HepG2 (cell line): ENCODE data around the gene ABHD15. TPM values are rescaled to one million over a fixed set of nuclear protein-coding genes. Genes with fewer than 3 reads are reported as not detected.

Experiments used
- ATAC-seq: fragments of 200-7000 bp; cut with Tn5 transposase; 3 replicates; pipeline ENCODE4 v1.9.1; 2020; ENCODE audit warnings: mild to moderate bottlenecking, moderate library complexity
- BruUV-seq: library from RNA; stranded (reverse); fragments of 400-500 nt; replicated peaks from 2 replicates; lab custom pipeline; 2021; lab: Mats Ljungman, UMichigan
- CTCF ChIA-PET: fragments of 300-600 bp; formaldehyde crosslinking; extraction: SDS; loops from one replicate; lab custom pipeline; 2021; ENCODE audit warnings: low total read pairs, inconsistent platforms, low intra/inter-chr PET ratio; lab: Yijun Ruan, JAX
- POLR2A ChIA-PET: fragments of 350-600 bp; sonication (Branson Sonifier 250); formaldehyde crosslinking; loops from one replicate; lab custom pipeline; 2020; ENCODE audit warnings: antibody characterized with exemption, inconsistent platforms; lab: Yijun Ruan, JAX
- DNase-seq: peaks from one replicate; pipeline ENCODE4 v3.0.0-alpha.2; 2015; ENCODE audit warnings: low spot score
- FAIRE-seq: peaks from 3 replicates; lab custom pipeline; 2011; peaks lifted over from hg19 to GRCh38; lab: Jason Lieb, UNC
- H2AFZ ChIP-seq: one replicate; pipeline ENCODE4 v1.6.1; 2011; ENCODE audit warnings: low read length, inconsistent platforms
- H3K27ac ChIP-seq: fragments of 300-600 bp; 3 replicates; pipeline ENCODE4 v1.8.0; 2011; ENCODE audit warnings: mixed run types, mild to moderate bottlenecking, mixed read lengths, low read length, inconsistent platforms; ENCODE audit not compliant: insufficient read depth; ENCODE audit errors: extremely low read length
- H3K27me3 ChIP-seq, 2 experiments: fragments of 200-600 bp in 1 of 2; 2 replicates in 1 of 2; 3 replicates in 1 of 2; pipeline versions ENCODE4 v1.6.0 to v1.8.0; 2011; ENCODE audit warnings: low read length in 2 of 2, mild to moderate bottlenecking in 2 of 2, moderate library complexity in 2 of 2, inconsistent platforms in 1 of 2; ENCODE audit not compliant: insufficient read depth in 2 of 2, control insufficient read depth in 1 of 2
- H3K36me3 ChIP-seq, 2 experiments: fragments of 200-600 bp in 1 of 2; replicated peaks in 1 of 2; 2 replicates in 1 of 2; 3 replicates in 1 of 2; pipeline versions ENCODE4 v1.5.1 to v1.8.0; 2011; ENCODE audit warnings: low read length in 2 of 2, inconsistent platforms in 1 of 2; ENCODE audit not compliant: insufficient read depth in 2 of 2, control insufficient read depth in 1 of 2
- H3K4me1 ChIP-seq: 2 replicates; pipeline ENCODE4 v1.5.1; 2012; ENCODE audit warnings: low read length, inconsistent platforms; ENCODE audit not compliant: insufficient read depth
- H3K4me2 ChIP-seq: 2 replicates; pipeline ENCODE4 v1.6.0; 2011; ENCODE audit warnings: low read depth, low read length, inconsistent platforms
- H3K4me3 ChIP-seq, 3 experiments: fragments of 200-600 bp in 1 of 3; sonication (generic), shearing (Covaris generic) in 1 of 3; replicated peaks in 1 of 3; 2 replicates each; pipeline ENCODE4 v1.5.1; 2011 to 2016; ENCODE audit warnings: low read length in 3 of 3, inconsistent platforms in 2 of 3, low read depth in 2 of 3, mild to moderate bottlenecking in 2 of 3, control low read depth in 1 of 3, mixed read lengths in 1 of 3; ENCODE audit not compliant: insufficient read depth in 1 of 3
- H3K79me2 ChIP-seq: one replicate; pipeline ENCODE4 v1.6.1; 2011; ENCODE audit warnings: low read length, inconsistent platforms; ENCODE audit not compliant: insufficient read depth
- H3K9ac ChIP-seq: 2 replicates; pipeline ENCODE4 v1.6.0; 2011; ENCODE audit warnings: mild to moderate bottlenecking, low read depth, low read length, inconsistent platforms; ENCODE audit not compliant: insufficient read depth
- H3K9me3 ChIP-seq: 2 replicates; pipeline ENCODE4 v1.5.1; 2012; ENCODE audit warnings: mild to moderate bottlenecking, low read length
- H4K20me1 ChIP-seq: 2 replicates; pipeline ENCODE4 v1.6.0; 2011; ENCODE audit warnings: inconsistent platforms, mild to moderate bottlenecking, low read length, moderate library complexity; ENCODE audit not compliant: insufficient read depth
- AHR ChIP-seq: IDR thresholded peaks from 2 replicates; pipeline ENCODE4 v1.6.1; 2018; ENCODE audit warnings: missing genetic modification reagents, missing compliant biosample characterization
- GFI1 ChIP-seq: sonication (generic); formaldehyde crosslinking; IDR thresholded peaks from 2 replicates; pipeline ENCODE4 v1.5.0; 2020; ENCODE audit warnings: missing genetic modification reagents, mild to moderate bottlenecking, borderline replicate concordance
- GZF1 ChIP-seq: sonication (generic); formaldehyde crosslinking; IDR thresholded peaks from 2 replicates; pipeline ENCODE4 v1.5.1; 2020; ENCODE audit warnings: mild to moderate bottlenecking, missing genetic modification reagents
- HNF1B ChIP-seq: sonication (generic); formaldehyde crosslinking; IDR thresholded peaks from 2 replicates; pipeline ENCODE4 v1.5.1; 2020; ENCODE audit warnings: mild to moderate bottlenecking, moderate library complexity, missing genetic modification reagents
- ISL2 ChIP-seq: sonication (generic); formaldehyde crosslinking; IDR thresholded peaks from 2 replicates; pipeline ENCODE4 v1.5.0; 2020; ENCODE audit warnings: missing genetic modification reagents
- SALL2 ChIP-seq: sonication (generic); formaldehyde crosslinking; IDR thresholded peaks from 2 replicates; pipeline ENCODE4 v1.8.1; 2023; ENCODE audit warnings: mild to moderate bottlenecking, missing genetic modification reagents, inconsistent platforms
- SMARCE1 ChIP-seq: fragments of 450-650 bp; IDR thresholded peaks from 2 replicates; pipeline ENCODE4 v1.6.1; 2017; ENCODE audit warnings: borderline replicate concordance
- ZNF138 ChIP-seq: sonication (generic); formaldehyde crosslinking; IDR thresholded peaks from 2 replicates; pipeline ENCODE4 v1.5.0; 2020; ENCODE audit warnings: mild to moderate bottlenecking, low read depth, missing genetic modification reagents
- ZNF501 ChIP-seq: sonication (generic); formaldehyde crosslinking; IDR thresholded peaks from 2 replicates; pipeline ENCODE4 v1.5.1; 2020; ENCODE audit warnings: mild to moderate bottlenecking, moderate library complexity, missing genetic modification reagents
- ZNF616 ChIP-seq: sonication (generic); formaldehyde crosslinking; IDR thresholded peaks from 2 replicates; pipeline ENCODE4 v1.5.0; 2020; ENCODE audit warnings: low read depth, mild to moderate bottlenecking, missing genetic modification reagents
- ZNF713 ChIP-seq: sonication (generic); formaldehyde crosslinking; IDR thresholded peaks from 2 replicates; pipeline ENCODE4 v1.4.0; 2020; ENCODE audit warnings: mild to moderate bottlenecking, missing genetic modification reagents
- ZNF75D ChIP-seq: sonication (generic); formaldehyde crosslinking; IDR thresholded peaks from 2 replicates; pipeline ENCODE4 v1.8.1; 2023; ENCODE audit warnings: missing genetic modification reagents, mild to moderate bottlenecking, borderline replicate concordance
- ZZZ3 ChIP-seq: sonication (generic); formaldehyde crosslinking; IDR thresholded peaks from 2 replicates; pipeline ENCODE4 v1.4.0; 2020; ENCODE audit warnings: missing genetic modification reagents, mild to moderate bottlenecking, borderline replicate concordance
- WGBS: methylation state at CpG from one replicate; pipeline ENCODE4 v1.1.6; 2017; ENCODE audit warnings: low lambda C conversion rate; 5-methylcytosine and 5-hydroxymethylcytosine counted together
- in situ Hi-C: cut with HindIII; loops from 2 replicates; pipeline ENCODE4 v1.10.0; 2017; ENCODE audit warnings: low pct_unique_long_range_greater_than_20kb; ENCODE audit not compliant: extremely low pct_ligation_motif_present
- intact Hi-C: fragments of 100-400 bp; cut with micrococcal nuclease; formaldehyde crosslinking; loops from one replicate; pipeline ENCODE4 v1.10.0; 2022; ENCODE audit not compliant: unreplicated experiment
- polyA plus RNA-seq, 8 experiments: library from polyadenylated mRNA; depleted of rRNA in 3 of 8; stranded (reverse) in 7 of 8; unstranded in 1 of 8; fragments of >200 nt; fragmentation: Illumina TruSeq in 4 of 8; extraction: Trizol in 4 of 8; gene quantifications; 2 replicates each; pipeline versions ENCODE4 v1.2.1 to v1.2.3, GENCODE V29; 2011 to 2016; ENCODE audit warnings: low read depth in 4 of 8, missing spikeins in 1 of 8, mixed read lengths in 1 of 8; ENCODE audit not compliant: insufficient read depth in 1 of 8
- total RNA-seq, 5 experiments: library from RNA; depleted of rRNA; stranded (reverse); fragments of >200 nt; fragmentation: Illumina TruSeq; extraction: Trizol; gene quantifications; 2 replicates each; pipeline ENCODE4 v1.2.3, GENCODE V29; 2016; ENCODE audit warnings: low read depth in 1 of 5

The ABHD15 gene
- total and polyA plus RNA-seq, 2 of the 13 experiments (the other 11 are each of a cell fraction or from before 2014, with no cell fraction given), result 2.4 to 7.7 TPM

- POLR2A ChIA-PET, result interaction anchor here (1.0 to 2.0 kb wide), 3 partner anchors 14 to 29 kb away, joined by 4 to 11 read pairs (median 5); partner anchors contain the start of gene ABHD15
- peaks cover 23% of the 10 kb centered on the region for H3K79me2 ChIP-seq
- TF ChIP-seq ZNF138 (CRISPR knock-in tag) (no peak), HNF1B (CRISPR knock-in tag) (0 out of 2 replicates have a peak, but pooled peaks have one; percentile 15), GZF1 (CRISPR knock-in tag) (no peak), ZNF501 (peak; percentile 40; the same call in 1 of the 2 replicates), ZZZ3 (no peak)
- FAIRE-seq (no peak), ATAC-seq (no peak), DNase-seq (no peak)
- H3K27me3 ChIP-seq, result no peaks in the 10 kb centered on the region; a peak in 1 of 5 replicates
- H3K4me1 ChIP-seq, result peaks cover 56% of the 10 kb centered on the region
- H3K4me3 ChIP-seq, result peak overlapping the region; percentile 70 to 98 (median 79); a peak in 5 of 6 replicates
- H3K36me3 ChIP-seq, result 0 out of 5 replicates have a peak, but pooled peaks cover 0 to 1% of the 10 kb centered on the region in 2 experiments
- no peaks in the 10 kb centered on the region for H3K9me3 ChIP-seq
- CTCF ChIA-PET, result no interaction called here
- peak overlapping the region; percentile 73 for H3K9ac ChIP-seq
- peaks cover 14% of the 10 kb centered on the region; the same call in 1 of the 2 replicates for H4K20me1 ChIP-seq
- in situ Hi-C loops (no loop called here), intact Hi-C loops (no loop called here)
- no TSS peak for BruUV-seq
- peak overlapping the region; percentile 93 for H3K4me2 ChIP-seq
- H3K27ac ChIP-seq, result no peak overlapping the region
- 69% methylated on average over 5 of the region's 8 CpGs for WGBS
- no peak overlapping the region for H2AFZ ChIP-seq
Measured at GRCh38 chr17:29588017-29588561, 21.3 kb upstream of the ABHD15 start.

GRCh38 chr17:29587591-29587990 lies 20.8 kb upstream of the ABHD15 start:
- in situ Hi-C loops, result no loop called here
- TF ChIP-seq ISL2 (CRISPR knock-in tag), result no peak
- TF ChIP-seq SALL2 (CRISPR knock-in tag), result no peak
- no peak for TF ChIP-seq SMARCE1
- no peak for TF ChIP-seq ZNF616
- no peak for TF ChIP-seq ZNF75D (CRISPR knock-in tag)
- no peak for TF ChIP-seq GFI1 (CRISPR knock-in tag)
- no peak for TF ChIP-seq ZNF713 (CRISPR knock-in tag)
- no peak for TF ChIP-seq AHR
- H3K4me3 ChIP-seq, result peak overlapping the region; percentile 70 to 98 (median 79); a peak in 2 of 6 replicates
- intact Hi-C loops, result no loop called here
- 93% methylated on average over 6 of the region's 6 CpGs for WGBS
- peak overlapping the region; percentile 73; the same call in 1 of the 2 replicates for H3K9ac ChIP-seq
- ChIA-PET CTCF (no interaction called here), POLR2A (interaction anchor here (1.2 to 2.0 kb wide), 2 partner anchors 13 to 22 kb away, joined by 5 to 11 read pairs; partner anchors contain the start of gene ABHD15)
- peaks cover 23% of the 10 kb centered on the region for H3K79me2 ChIP-seq
- no peaks in the 10 kb centered on the region for H3K9me3 ChIP-seq
- no peak for FAIRE-seq
- H4K20me1 ChIP-seq, result peaks cover 14% of the 10 kb centered on the region; the same call in 1 of the 2 replicates
- H3K36me3 ChIP-seq, result peaks cover 0 to 1% of the 10 kb centered on the region in 2 experiments; a peak in 2 of 5 replicates
- no peak for DNase-seq
- BruUV-seq, result no TSS peak
- no peak for ATAC-seq
- H3K27me3 ChIP-seq, result no peaks in the 10 kb centered on the region; a peak in 1 of 5 replicates
- no peak overlapping the region for H3K27ac ChIP-seq
- peak overlapping the region; percentile 93 for H3K4me2 ChIP-seq
- H3K4me1 ChIP-seq, result peaks cover 53% of the 10 kb centered on the region
- H2AFZ ChIP-seq, result no peak overlapping the region
